ENCODE measurements around the gene KRTAP20-3. TPM values are rescaled to one million over a fixed set of nuclear protein-coding genes. Genes with fewer than 3 reads are reported as not detected.

KRTAP20-3 gene
- total RNA-seq, 2 experiments from 2014 or later: not detected

GRCh38 chr21:30689822-30690221 is 47.2 kb downstream of the KRTAP20-3 start:
- no peaks in the 10 kb centered on the region for H3K9me3 ChIP-seq (ENCODE audit: low read length)
- no peaks in the 10 kb centered on the region for H3K4me1 ChIP-seq (ENCODE audit: insufficient read depth, low read length, poor library complexity, severe bottlenecking)
- no peaks in the 10 kb centered on the region for H3K36me3 ChIP-seq (ENCODE audit: insufficient read depth, low read length)
- H4K20me1 ChIP-seq (ENCODE audit: insufficient read depth, low read length): no peaks in the 10 kb centered on the region
- no peaks in the 10 kb centered on the region for H3K79me2 ChIP-seq (ENCODE audit: insufficient read depth, low read depth, low read length)
- H3K9me2 ChIP-seq (ENCODE audit: insufficient read depth, low read length): no peaks in the 10 kb centered on the region
- no peak for TF ChIP-seq EZH2phosphoT487 (IDR thresholded peaks at IDR 0.05; ENCODE audit: borderline replicate concordance, low read depth, low read length)
- TF ChIP-seq, protein P1, sequence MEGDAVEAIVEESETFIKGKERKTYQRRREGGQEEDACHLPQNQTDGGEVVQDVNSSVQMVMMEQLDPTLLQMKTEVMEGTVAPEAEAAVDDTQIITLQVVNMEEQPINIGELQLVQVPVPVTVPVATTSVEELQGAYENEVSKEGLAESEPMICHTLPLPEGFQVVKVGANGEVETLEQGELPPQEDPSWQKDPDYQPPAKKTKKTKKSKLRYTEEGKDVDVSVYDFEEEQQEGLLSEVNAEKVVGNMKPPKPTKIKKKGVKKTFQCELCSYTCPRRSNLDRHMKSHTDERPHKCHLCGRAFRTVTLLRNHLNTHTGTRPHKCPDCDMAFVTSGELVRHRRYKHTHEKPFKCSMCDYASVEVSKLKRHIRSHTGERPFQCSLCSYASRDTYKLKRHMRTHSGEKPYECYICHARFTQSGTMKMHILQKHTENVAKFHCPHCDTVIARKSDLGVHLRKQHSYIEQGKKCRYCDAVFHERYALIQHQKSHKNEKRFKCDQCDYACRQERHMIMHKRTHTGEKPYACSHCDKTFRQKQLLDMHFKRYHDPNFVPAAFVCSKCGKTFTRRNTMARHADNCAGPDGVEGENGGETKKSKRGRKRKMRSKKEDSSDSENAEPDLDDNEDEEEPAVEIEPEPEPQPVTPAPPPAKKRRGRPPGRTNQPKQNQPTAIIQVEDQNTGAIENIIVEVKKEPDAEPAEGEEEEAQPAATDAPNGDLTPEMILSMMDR (conservative IDR thresholded peaks at IDR 0.05; ENCODE audit: low read length): no peak
- H3K27ac ChIP-seq (ENCODE audit: low read depth, low read length, poor library complexity, severe bottlenecking): no peak overlapping the region
- DNase-seq (ENCODE audit: low spot score): no peak
- no peak overlapping the region for H2AFZ ChIP-seq (ENCODE audit: low read length)
- POLR2A ChIA-PET: interaction anchor here (1.1 kb wide), 1 partner anchor 11 kb away, joined by 4 read pairs; no protein-coding TSS in a partner anchor
- H3K4me3 ChIP-seq (ENCODE audit: low read depth, low read length, poor library complexity, severe bottlenecking): no peak overlapping the region
- no TSS peak for BruUV-seq (replicated peaks)
- H3K4me2 ChIP-seq (ENCODE audit: low read length): no peak overlapping the region
- CTCF ChIA-PET (ENCODE audit: unreplicated experiment): no interaction called here
- intact Hi-C loops (cut with micrococcal nuclease; ENCODE audit: unreplicated experiment): no loop called here

Small RNA genes lying within 50 kb of the gene (small RNA-seq; reads per million reads assigned to genes)
- gene KRTAP20-1 (not detected), gene KRTAP20-3 (not detected), gene KRTAP20-4 (not detected), gene KRTAP22-1 (not detected)

Other genes starting within 250 kb of the KRTAP20-3 start
- gene KRTAP13-1, start 246.8 kb upstream of the KRTAP20-3 start, total RNA-seq (2014; rRNA removed; shearing (Covaris generic)): not detected in 2 replicates
- not detected in 2 replicates for gene KRTAP13-1, start 246.8 kb upstream of the KRTAP20-3 start, total RNA-seq (2022)
- gene KRTAP13-3, start 216.9 kb upstream of the KRTAP20-3 start, total RNA-seq (2014; rRNA removed; shearing (Covaris generic)): not detected in 2 replicates
- gene KRTAP13-3, start 216.9 kb upstream of the KRTAP20-3 start, total RNA-seq (2022): not detected in 2 replicates
- not detected in 2 replicates for gene KRTAP13-4, start 212.6 kb upstream of the KRTAP20-3 start, total RNA-seq (2014; rRNA removed; shearing (Covaris generic))
- not detected in 2 replicates for gene KRTAP13-4, start 212.6 kb upstream of the KRTAP20-3 start, total RNA-seq (2022)
- not detected in 2 replicates for gene KRTAP15-1, start 202.6 kb upstream of the KRTAP20-3 start, total RNA-seq (2014; rRNA removed; shearing (Covaris generic))
- not detected in 2 replicates for gene KRTAP15-1, start 202.6 kb upstream of the KRTAP20-3 start, total RNA-seq (2022)
- not detected in 2 replicates for gene KRTAP19-1, start 162.5 kb upstream of the KRTAP20-3 start, total RNA-seq (2014; rRNA removed; shearing (Covaris generic))
- not detected in 2 replicates for gene KRTAP19-1, start 162.5 kb upstream of the KRTAP20-3 start, total RNA-seq (2022)
- gene KRTAP19-2, start 155.4 kb upstream of the KRTAP20-3 start, total RNA-seq (2014; rRNA removed; shearing (Covaris generic)): not detected in 2 replicates
- gene KRTAP19-2, start 155.4 kb upstream of the KRTAP20-3 start, total RNA-seq (2022): not detected in 2 replicates
- not detected in 2 replicates for gene KRTAP19-3, start 150.9 kb upstream of the KRTAP20-3 start, total RNA-seq (2014; rRNA removed; shearing (Covaris generic))
- gene KRTAP19-3, start 150.9 kb upstream of the KRTAP20-3 start, total RNA-seq (2022): not detected in 2 replicates
- gene KRTAP19-4, start 145.7 kb upstream of the KRTAP20-3 start, total RNA-seq (2014; rRNA removed; shearing (Covaris generic)): not detected in 2 replicates
- gene KRTAP19-4, start 145.7 kb upstream of the KRTAP20-3 start, total RNA-seq (2022): not detected in 2 replicates
- gene KRTAP19-5, start 140.7 kb upstream of the KRTAP20-3 start, total RNA-seq (2014; rRNA removed; shearing (Covaris generic)): not detected in 2 replicates
- not detected in 2 replicates for gene KRTAP19-5, start 140.7 kb upstream of the KRTAP20-3 start, total RNA-seq (2022)
- not detected in 2 replicates for gene KRTAP19-6, start 101.0 kb upstream of the KRTAP20-3 start, total RNA-seq (2014; rRNA removed; shearing (Covaris generic))
- gene KRTAP19-6, start 101.0 kb upstream of the KRTAP20-3 start, total RNA-seq (2022): not detected in 2 replicates
- not detected in 2 replicates for gene KRTAP19-7, start 81.5 kb upstream of the KRTAP20-3 start, total RNA-seq (2014; rRNA removed; shearing (Covaris generic))
- not detected in 2 replicates for gene KRTAP19-7, start 81.5 kb upstream of the KRTAP20-3 start, total RNA-seq (2022)
- not detected in 2 replicates for gene KRTAP22-2, start 52.5 kb upstream of the KRTAP20-3 start, total RNA-seq (2014; rRNA removed; shearing (Covaris generic))
- gene KRTAP22-2, start 52.5 kb upstream of the KRTAP20-3 start, total RNA-seq (2022): not detected in 2 replicates
- gene KRTAP6-3, start 50.4 kb upstream of the KRTAP20-3 start, total RNA-seq (2014; rRNA removed; shearing (Covaris generic)): not detected in 2 replicates
- not detected in 2 replicates for gene KRTAP6-3, start 50.4 kb upstream of the KRTAP20-3 start, total RNA-seq (2022)
- gene KRTAP6-2, start 44.0 kb upstream of the KRTAP20-3 start, total RNA-seq (2014; rRNA removed; shearing (Covaris generic)): not detected in 2 replicates
- not detected in 2 replicates for gene KRTAP6-2, start 44.0 kb upstream of the KRTAP20-3 start, total RNA-seq (2022)
- not detected in 2 replicates for gene KRTAP22-1, start 41.8 kb upstream of the KRTAP20-3 start, total RNA-seq (2014; rRNA removed; shearing (Covaris generic))
- gene KRTAP22-1, start 41.8 kb upstream of the KRTAP20-3 start, total RNA-seq (2022): not detected in 2 replicates
- not detected in 2 replicates for gene KRTAP6-1, start 28.9 kb upstream of the KRTAP20-3 start, total RNA-seq (2014; rRNA removed; shearing (Covaris generic))
- not detected in 2 replicates for gene KRTAP6-1, start 28.9 kb upstream of the KRTAP20-3 start, total RNA-seq (2022)
- not detected in 2 replicates for gene KRTAP20-1, start 26.4 kb upstream of the KRTAP20-3 start, total RNA-seq (2014; rRNA removed; shearing (Covaris generic))
- gene KRTAP20-1, start 26.4 kb upstream of the KRTAP20-3 start, total RNA-seq (2022): not detected in 2 replicates
- not detected in 2 replicates for gene KRTAP20-4, start 22.2 kb upstream of the KRTAP20-3 start, total RNA-seq (2014; rRNA removed; shearing (Covaris generic))
- not detected in 2 replicates for gene KRTAP20-4, start 22.2 kb upstream of the KRTAP20-3 start, total RNA-seq (2022)
- gene KRTAP20-2, start 7.7 kb upstream of the KRTAP20-3 start, total RNA-seq (2014; rRNA removed; shearing (Covaris generic)): not detected in 2 replicates
- not detected in 2 replicates for gene KRTAP20-2, start 7.7 kb upstream of the KRTAP20-3 start, total RNA-seq (2022)
- gene KRTAP21-3, start 75.9 kb downstream of the KRTAP20-3 start, total RNA-seq (2014; rRNA removed; shearing (Covaris generic)): not detected in 2 replicates
- gene KRTAP21-3, start 75.9 kb downstream of the KRTAP20-3 start, total RNA-seq (2022): not detected in 2 replicates
- not detected in 2 replicates for gene KRTAP21-2, start 104.4 kb downstream of the KRTAP20-3 start, total RNA-seq (2014; rRNA removed; shearing (Covaris generic))
- not detected in 2 replicates for gene KRTAP21-2, start 104.4 kb downstream of the KRTAP20-3 start, total RNA-seq (2022)
- gene KRTAP21-1, start 112.6 kb downstream of the KRTAP20-3 start, total RNA-seq (2014; rRNA removed; shearing (Covaris generic)): not detected in 2 replicates
- gene KRTAP21-1, start 112.6 kb downstream of the KRTAP20-3 start, total RNA-seq (2022): not detected in 2 replicates
- not detected in 2 replicates for gene KRTAP8-1, start 170.4 kb downstream of the KRTAP20-3 start, total RNA-seq (2014; rRNA removed; shearing (Covaris generic))
- not detected in 2 replicates for gene KRTAP8-1, start 170.4 kb downstream of the KRTAP20-3 start, total RNA-seq (2022)
- not detected in 2 replicates for gene KRTAP7-1, start 186.9 kb downstream of the KRTAP20-3 start, total RNA-seq (2014; rRNA removed; shearing (Covaris generic))
- not detected in 2 replicates for gene KRTAP7-1, start 186.9 kb downstream of the KRTAP20-3 start, total RNA-seq (2022)
- gene KRTAP11-1, start 238.7 kb downstream of the KRTAP20-3 start, total RNA-seq (2014; rRNA removed; shearing (Covaris generic)): not detected in 2 replicates
- gene KRTAP11-1, start 238.7 kb downstream of the KRTAP20-3 start, total RNA-seq (2022): not detected in 2 replicates